Endothelial cell of umbilical vein (primary cell): ENCODE measurements around the gene TPR. TPM values are rescaled to one million over a fixed set of nuclear protein-coding genes. Genes with fewer than 3 reads are reported as not detected.

Experiments
- BruUV-seq: library from RNA; stranded (reverse); fragments of 400-500 nt; replicated peaks from 2 replicates; lab custom pipeline; 2021; lab: Mats Ljungman, UMichigan
- CTCF ChIA-PET: fragments of 300-600, 350-600 bp; sonication (Branson Sonifier 250); formaldehyde crosslinking; loops from one replicate; lab custom pipeline; 2021; ENCODE audit warnings: antibody characterized with exemption, inconsistent platforms; lab: Charles Lee
- POLR2A ChIA-PET: fragments of 300-600, 350-600 bp; sonication (Branson Sonifier 250); formaldehyde crosslinking; loops from one replicate; lab custom pipeline; 2021; ENCODE audit warnings: antibody characterized with exemption, inconsistent platforms; lab: Charles Lee
- DNase-seq: peaks from one replicate; pipeline ENCODE4 v3.0.0-alpha.2; 2011; ENCODE audit warnings: low read depth, low spot score
- FAIRE-seq: peaks from 2 replicates; lab custom pipeline; 2011; peaks lifted over from hg19 to GRCh38; lab: Jason Lieb, UNC
- H2AFZ ChIP-seq: 2 replicates; pipeline ENCODE4 v1.6.0; 2012; ENCODE audit warnings: low read depth, low read length, control low read depth, inconsistent platforms
- H3K27ac ChIP-seq: 2 replicates; pipeline ENCODE4 v1.5.1; 2011; ENCODE audit warnings: low read depth, mild to moderate bottlenecking, control low read depth, low read length, moderate library complexity; ENCODE audit not compliant: insufficient read depth
- H3K27me3 ChIP-seq, 2 experiments: 2 replicates each; pipeline versions ENCODE4 v1.6.0 to v1.6.1; 2011; ENCODE audit warnings: low read length in 2 of 2, mixed read lengths in 1 of 2; ENCODE audit not compliant: control insufficient read depth in 2 of 2, insufficient read depth in 2 of 2
- H3K36me3 ChIP-seq, 2 experiments: 2 replicates in 1 of 2; 3 replicates in 1 of 2; pipeline ENCODE4 v1.5.1; 2011; ENCODE audit warnings: low read length in 2 of 2, mild to moderate bottlenecking in 1 of 2, moderate library complexity in 1 of 2; ENCODE audit not compliant: control insufficient read depth in 2 of 2, insufficient read depth in 2 of 2; ENCODE audit errors: extremely low read depth in 1 of 2
- H3K4me1 ChIP-seq: 3 replicates; pipeline ENCODE4 v1.5.1; 2011; ENCODE audit warnings: mild to moderate bottlenecking, low read length; ENCODE audit not compliant: control insufficient read depth, insufficient read depth; ENCODE audit errors: extremely low read depth
- H3K4me2 ChIP-seq: 2 replicates; pipeline ENCODE4 v1.6.1; 2011; ENCODE audit warnings: low read length, control low read depth, mixed read lengths; ENCODE audit not compliant: insufficient read depth
- H3K4me3 ChIP-seq, 3 experiments: fragments of 200-600 bp in 1 of 3; sonication (generic), shearing (Covaris generic) in 1 of 3; replicated peaks in 1 of 3; 2 replicates each; pipeline ENCODE4 v1.5.1; 2011 to 2016; ENCODE audit warnings: control low read depth in 3 of 3, low read length in 3 of 3, mild to moderate bottlenecking in 2 of 3, inconsistent platforms in 1 of 3, low read depth in 1 of 3, moderate library complexity in 1 of 3; ENCODE audit not compliant: insufficient read depth in 1 of 3
- H3K79me2 ChIP-seq: 2 replicates; pipeline ENCODE4 v1.6.0; 2012; ENCODE audit warnings: low read length, inconsistent platforms; ENCODE audit not compliant: control insufficient read depth, insufficient read depth
- H3K9ac ChIP-seq: replicated peaks from 2 replicates; pipeline ENCODE3; 2011; ENCODE audit warnings: low read length, control low read depth; ENCODE audit not compliant: insufficient read depth; ENCODE audit errors: extremely low read depth
- H3K9me1 ChIP-seq: replicated peaks from 3 replicates; pipeline ENCODE4 v1.6.0; 2011; ENCODE audit warnings: mild to moderate bottlenecking, low read length; ENCODE audit not compliant: control insufficient read depth, insufficient read depth; ENCODE audit errors: extremely low read depth
- H3K9me3 ChIP-seq: replicated peaks from 2 replicates; pipeline ENCODE4 v1.5.1; 2012; ENCODE audit warnings: low read length, inconsistent platforms; ENCODE audit not compliant: control insufficient read depth, insufficient read depth
- H4K20me1 ChIP-seq: replicated peaks from 2 replicates; pipeline ENCODE3; 2011; ENCODE audit warnings: mild to moderate bottlenecking, low read length; ENCODE audit not compliant: control insufficient read depth, insufficient read depth; ENCODE audit errors: extremely low read depth
- CTCF ChIP-seq, 2 donors: IDR thresholded peaks; 1 replicate in 1 of 2; 2 replicates in 1 of 2; pipeline ENCODE4 v1.5.1; 2011; ENCODE audit warnings: low read length in 2 of 2, mild to moderate bottlenecking in 2 of 2, moderate library complexity in 2 of 2, control low read depth in 1 of 2, inconsistent platforms in 1 of 2, low read depth in 1 of 2; ENCODE audit not compliant: insufficient read depth in 1 of 2; ENCODE audit errors: extremely low read depth in 1 of 2
- EZH2 ChIP-seq: IDR thresholded peaks from 2 replicates; pipeline ENCODE4 v1.6.1; 2012; ENCODE audit warnings: borderline replicate concordance, low read depth, mild to moderate bottlenecking, moderate library complexity, low read length, inconsistent platforms; ENCODE audit not compliant: severe bottlenecking
- FOS ChIP-seq: IDR thresholded peaks from 2 replicates; pipeline ENCODE4 v1.6.1; 2011; ENCODE audit warnings: mild to moderate bottlenecking, low read length, moderate library complexity, borderline replicate concordance; ENCODE audit not compliant: insufficient read depth
- GATA2 ChIP-seq: IDR thresholded peaks from 2 replicates; pipeline ENCODE4 v1.7.0; 2011; ENCODE audit warnings: low read depth, mild to moderate bottlenecking, moderate library complexity, mixed read lengths, low read length; ENCODE audit not compliant: insufficient read length, insufficient read depth
- JUN ChIP-seq: IDR thresholded peaks from 2 replicates; pipeline ENCODE4 v1.6.1; 2011; ENCODE audit warnings: borderline replicate concordance, low read depth; ENCODE audit not compliant: insufficient read length, insufficient read depth
- MAX ChIP-seq: IDR thresholded peaks from 2 replicates; pipeline ENCODE4 v1.6.1; 2011; ENCODE audit not compliant: insufficient read depth, insufficient read length
- MYC ChIP-seq: IDR thresholded peaks from one replicate; pipeline ENCODE4 v1.6.1; 2011; ENCODE audit warnings: mild to moderate bottlenecking, low read depth, low read length
- POLR2A ChIP-seq: IDR thresholded peaks from 2 replicates; pipeline ENCODE4 v1.6.1; 2012; ENCODE audit warnings: low read depth, mild to moderate bottlenecking, control low read depth, low read length
- POLR2AphosphoS5 ChIP-seq: IDR thresholded peaks from 2 replicates; pipeline ENCODE4 v1.6.1; 2012; ENCODE audit warnings: low read depth, mild to moderate bottlenecking, control low read depth, low read length, moderate library complexity; ENCODE audit not compliant: insufficient read depth
- dilution Hi-C: fragments of 300-500 bp; cut with MboI; formaldehyde crosslinking; loops from one replicate; pipeline ENCODE4 v1.15.0; 2019; ENCODE audit warnings: low sequenced_read_pairs; ENCODE audit not compliant: extremely low pct_ligation_motif_present
- intact Hi-C: fragments of 100-400 bp; cut with micrococcal nuclease; formaldehyde crosslinking; loops from one replicate; pipeline ENCODE4 v1.10.0; 2022
- polyA plus RNA-seq, 4 experiments: library from polyadenylated mRNA; depleted of rRNA in 3 of 4; stranded (reverse) in 3 of 4; unstranded in 1 of 4; fragments of >200 nt; gene quantifications; 2 replicates each; pipeline versions ENCODE4 v1.2.1 to v1.2.3, GENCODE V29; 2011 to 2012; ENCODE audit warnings: missing spikeins in 1 of 4
- total RNA-seq: library from RNA; stranded (reverse); gene quantifications from 2 replicates; pipeline ENCODE4 v1.2.3, GENCODE V29; 2021

TPR gene
- total and polyA plus RNA-seq, 2 donors (not counting 3 experiments of a cell fraction or from before 2014, with no cell fraction given), result 49.4 to 118 TPM

- Histone ChIP-seq H3K9ac (no peak overlapping the region), H3K4me3 (no peak overlapping the region), H2AFZ (no peak overlapping the region), H3K9me1 (no peaks in the 10 kb centered on the region), H3K4me1 (no peaks in the 10 kb centered on the region), H3K4me2 (no peak overlapping the region), H4K20me1 (no peaks in the 10 kb centered on the region), H3K79me2 (no peaks in the 10 kb centered on the region), H3K9me3 (no peaks in the 10 kb centered on the region), H3K36me3 (peaks cover 2 to 5% of the 10 kb centered on the region in 2 experiments), H3K27ac (no peak overlapping the region), H3K27me3 (no peaks in the 10 kb centered on the region)
- intact Hi-C loops (no loop called here), dilution Hi-C loops (no loop called here)
- POLR2A ChIA-PET, result no interaction called here
- CTCF ChIA-PET, result interaction anchor here (1.7 kb wide), 1 partner anchor 14 kb away, joined by 7 read pairs; no protein-coding TSS in a partner anchor
- TF ChIP-seq MYC (no peak), POLR2A (no peak), POLR2AphosphoS5 (no peak), MAX (no peak), GATA2 (no peak), JUN (no peak), EZH2 (no peak), FOS (no peak), CTCF (IDR thresholded peaks at IDR 0.05; ENCODE audit: extremely low read depth in 1 of 2, insufficient read depth in 1 of 2, low read depth in 1 of 2, low read length in 2 of 2) (no peak)
- no TSS peak for BruUV-seq
- peak; percentile 39 for DNase-seq
- no peak for FAIRE-seq
Measured at GRCh38 chr1:186418503-186418902, 43.5 kb upstream of the TPR start.
